ENCODE data around the gene ZNF92. TPM values are rescaled to one million over a fixed set of nuclear protein-coding genes. Genes with fewer than 3 reads are reported as not detected.

Gene ZNF92
- total RNA-seq, 1 donor from 2014 or later, result 11.3 TPM

DNA sequence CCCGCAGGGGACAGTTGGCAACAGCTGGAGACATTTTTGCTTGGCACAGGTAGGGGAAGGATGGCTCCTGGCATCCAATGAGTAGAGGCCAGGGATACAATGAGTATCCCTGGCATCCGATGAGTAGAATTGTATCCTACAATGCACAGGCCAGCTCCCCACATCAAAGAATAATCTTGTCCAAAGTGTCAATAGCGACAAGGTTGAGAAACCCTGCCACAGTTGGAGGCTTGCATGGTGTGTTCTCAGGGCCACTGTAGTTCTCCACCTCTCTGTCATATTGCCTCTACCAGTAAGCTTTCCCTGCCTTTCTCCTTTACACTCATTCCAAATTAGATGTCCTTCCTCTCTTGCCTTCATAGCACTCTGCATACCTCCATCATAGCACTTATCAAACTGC, 60.7 kb downstream of the ZNF92 start:
- no peak for FAIRE-seq

DNA sequence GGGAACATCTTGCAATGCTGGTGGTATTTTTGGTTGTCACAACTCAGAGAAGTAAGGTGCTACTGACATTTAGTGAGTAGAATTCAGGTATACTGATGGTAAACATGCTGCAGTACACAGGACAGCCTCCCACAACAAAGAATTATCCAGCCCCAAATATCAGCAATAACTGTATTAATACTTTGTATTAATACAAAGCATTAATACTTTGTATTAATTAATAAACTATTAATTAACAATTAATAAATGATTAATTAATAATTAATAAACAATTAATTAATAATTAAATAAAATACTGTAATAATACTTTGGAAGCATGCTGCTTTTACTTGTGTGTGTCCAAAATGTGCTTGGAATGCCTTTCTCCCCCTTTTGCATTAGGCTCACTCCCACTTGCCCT, 62.5 kb downstream of the ZNF92 start:
- Histone ChIP-seq H3K9ac (ENCODE audit: low read length) (no peak overlapping the region), H4K20me1 (ENCODE audit: insufficient read depth, low read length) (no peaks in the 10 kb centered on the region), H3K27me3 (ENCODE audit: insufficient read depth, low read length) (no peaks in the 10 kb centered on the region), H2AFZ (ENCODE audit: low read depth, low read length) (no peak overlapping the region), H3K4me3 (ENCODE audit: insufficient read depth, low read depth, low read length) (no peak overlapping the region), H3K4me1 (ENCODE audit: insufficient read depth, low read length) (peaks cover 21% of the 10 kb centered on the region), H3K36me3 (ENCODE audit: insufficient read depth, low read length) (no peaks in the 10 kb centered on the region), H3K79me2 (ENCODE audit: insufficient read depth, low read length) (no peaks in the 10 kb centered on the region), H3K27ac (ENCODE audit: low read depth, low read length) (no peak overlapping the region), H3K9me3 (ENCODE audit: insufficient read depth, low read depth, low read length) (no peaks in the 10 kb centered on the region), H3K4me2 (ENCODE audit: low read length) (no peak overlapping the region)
- FAIRE-seq (no peak), DNase-seq (ENCODE audit: low read depth) (no peak)
- H3K27me3 Mint-ChIP-seq (ENCODE audit: low read depth, unreplicated experiment), result peaks cover 20% of the 10 kb centered on the region
- TF ChIP-seq EZH2 (IDR thresholded peaks at IDR 0.05; ENCODE audit: insufficient read depth, low read length), result no peak
- peaks cover 14% of the 10 kb centered on the region for H3K4me1 Mint-ChIP-seq (ENCODE audit: low read depth, unreplicated experiment)
- no peak overlapping the region for H3K4me3 Mint-ChIP-seq (ENCODE audit: unreplicated experiment)
- no peaks in the 10 kb centered on the region for H3K36me3 Mint-ChIP-seq (ENCODE audit: low read depth, unreplicated experiment)
- H3K27ac Mint-ChIP-seq (ENCODE audit: unreplicated experiment), result no peak overlapping the region
- peaks cover 2% of the 10 kb centered on the region for H3K9me3 Mint-ChIP-seq (ENCODE audit: unreplicated experiment)

More for the DNA sequence above, 60.7 kb downstream of the ZNF92 start:
- no peaks in the 10 kb centered on the region for H3K79me2 ChIP-seq (ENCODE audit: insufficient read depth, low read length)
- no peak overlapping the region for H3K9ac ChIP-seq (ENCODE audit: low read length)
- H3K9me3 ChIP-seq (ENCODE audit: insufficient read depth, low read depth, low read length), result peaks cover 10% of the 10 kb centered on the region
- Mint-ChIP-seq H3K4me3 (ENCODE audit: unreplicated experiment) (no peak overlapping the region), H3K4me1 (ENCODE audit: low read depth, unreplicated experiment) (peaks cover 10% of the 10 kb centered on the region), H3K27ac (ENCODE audit: unreplicated experiment) (no peak overlapping the region), H3K27me3 (ENCODE audit: low read depth, unreplicated experiment) (peaks cover 20% of the 10 kb centered on the region), H3K36me3 (ENCODE audit: low read depth, unreplicated experiment) (no peaks in the 10 kb centered on the region), H3K9me3 (ENCODE audit: unreplicated experiment) (peaks cover 4% of the 10 kb centered on the region)
- H3K27ac ChIP-seq (ENCODE audit: low read depth, low read length), result no peak overlapping the region
- H3K4me1 ChIP-seq (ENCODE audit: insufficient read depth, low read length), result peaks cover 5% of the 10 kb centered on the region
- TF ChIP-seq EZH2 (IDR thresholded peaks at IDR 0.05; ENCODE audit: insufficient read depth, low read length) (no peak), CTCF (IDR thresholded peaks at IDR 0.05; ENCODE audit: insufficient read depth, low read depth, low read length) (no peak)
- H2AFZ ChIP-seq (ENCODE audit: low read depth, low read length), result no peak overlapping the region
- no peak for DNase-seq (ENCODE audit: low read depth)
- no peak overlapping the region for H3K4me3 ChIP-seq (ENCODE audit: insufficient read depth, low read depth, low read length)
- no peaks in the 10 kb centered on the region for H3K27me3 ChIP-seq (ENCODE audit: insufficient read depth, low read length)
- no peaks in the 10 kb centered on the region for H3K36me3 ChIP-seq (ENCODE audit: insufficient read depth, low read length)
- H3K4me2 ChIP-seq (ENCODE audit: low read length), result no peak overlapping the region
- H4K20me1 ChIP-seq (ENCODE audit: insufficient read depth, low read length), result no peaks in the 10 kb centered on the region

GRCh38 chr7:65438598-65438997, 64.9 kb downstream of the ZNF92 start:
- Histone ChIP-seq H3K27ac (ENCODE audit: low read depth, low read length) (peak overlapping the region; percentile 47), H3K79me2 (ENCODE audit: insufficient read depth, low read length) (no peaks in the 10 kb centered on the region)
- FAIRE-seq, result peak; percentile 43

More at GRCh38 chr7:65438598-65438997, 64.9 kb downstream of the ZNF92 start:
- Mint-ChIP-seq H3K4me3 (ENCODE audit: unreplicated experiment) (no peak overlapping the region), H3K4me1 (ENCODE audit: low read depth, unreplicated experiment) (peaks cover 24% of the 10 kb centered on the region), H3K27ac (ENCODE audit: unreplicated experiment) (no peak overlapping the region), H3K9me3 (ENCODE audit: unreplicated experiment) (peaks cover 2% of the 10 kb centered on the region), H3K36me3 (ENCODE audit: low read depth, unreplicated experiment) (no peaks in the 10 kb centered on the region), H3K27me3 (ENCODE audit: low read depth, unreplicated experiment) (peaks cover 22% of the 10 kb centered on the region)
- Histone ChIP-seq H3K4me2 (ENCODE audit: low read length) (peak overlapping the region; percentile 30), H3K36me3 (ENCODE audit: insufficient read depth, low read length) (no peaks in the 10 kb centered on the region), H3K4me1 (ENCODE audit: insufficient read depth, low read length) (peaks cover 25% of the 10 kb centered on the region), H3K9ac (ENCODE audit: low read length) (peak overlapping the region; percentile 45), H4K20me1 (ENCODE audit: insufficient read depth, low read length) (no peaks in the 10 kb centered on the region), H3K27me3 (ENCODE audit: insufficient read depth, low read length) (no peaks in the 10 kb centered on the region), H3K9me3 (ENCODE audit: insufficient read depth, low read depth, low read length) (no peaks in the 10 kb centered on the region), H3K4me3 (ENCODE audit: insufficient read depth, low read depth, low read length) (no peak overlapping the region), H2AFZ (ENCODE audit: low read depth, low read length) (no peak overlapping the region)
- TF ChIP-seq CTCF (IDR thresholded peaks at IDR 0.05; ENCODE audit: insufficient read depth, low read depth, low read length), result no peak
- TF ChIP-seq EZH2 (IDR thresholded peaks at IDR 0.05; ENCODE audit: insufficient read depth, low read length), result no peak
- DNase-seq (ENCODE audit: low read depth), result peak; percentile 96
